Tibial nerve (tissue), 4 donors: ENCODE measurements around the gene PATE4. TPM values are rescaled to one million over a fixed set of nuclear protein-coding genes. Genes with fewer than 3 reads are reported as not detected.
A peak's percentile ranks its signal among the peaks of the same experiment; 100 is the strongest.

ENCODE experiments used
- DNase-seq, 2 donors: peaks; one replicate each; pipeline ENCODE4 v3.0.0-alpha.2; 2019; ENCODE audit warnings: low spot score in 2 of 2
- H3K27ac ChIP-seq, 4 donors: fragments of 200-600 bp; sonication (generic) in 3 of 4; one replicate each; pipeline ENCODE4 v1.5.1; 2017 to 2019; ENCODE audit warnings: mild to moderate bottlenecking in 1 of 4
- H3K27me3 ChIP-seq, 2 donors: fragments of 200-600 bp; sonication (generic) in 1 of 2; one replicate each; pipeline versions ENCODE4 v1.5.1 to v1.6.0; 2017 to 2019
- H3K36me3 ChIP-seq, 3 donors: fragments of 200-600 bp; sonication (generic); one replicate each; pipeline ENCODE4 v1.5.1; 2018 to 2019
- H3K4me1 ChIP-seq, 4 donors: fragments of 200-600 bp; sonication (generic) in 3 of 4; one replicate each; pipeline ENCODE4 v1.5.1; 2017 to 2019
- H3K4me3 ChIP-seq, 4 donors: fragments of 200-600 bp; sonication (generic) in 3 of 4; one replicate each; pipeline ENCODE4 v1.5.1; 2017 to 2019; ENCODE audit warnings: mild to moderate bottlenecking in 1 of 4, moderate library complexity in 1 of 4
- H3K9me3 ChIP-seq, 4 donors: fragments of 200-600 bp; sonication (generic) in 3 of 4; one replicate each; pipeline ENCODE4 v1.5.1; 2017 to 2019
- EP300 ChIP-seq, 2 donors: sonication (generic); formaldehyde crosslinking; IDR thresholded peaks; one replicate each; pipeline ENCODE4 v1.6.1; 2017; ENCODE audit warnings: antibody characterized with exemption in 2 of 2, mild to moderate bottlenecking in 1 of 2
- POLR2A ChIP-seq, 2 donors: fragments of 450-650 bp; IDR thresholded peaks; one replicate each; pipeline ENCODE4 v1.6.1; 2017; ENCODE audit warnings: antibody characterized with exemption in 2 of 2, mild to moderate bottlenecking in 2 of 2, moderate library complexity in 2 of 2
- WGBS, 2 donors: methylation state at CpG; one replicate each; pipeline ENCODE4 v1.1.5; 2018; 5-methylcytosine and 5-hydroxymethylcytosine counted together
- total RNA-seq, 4 donors: library from RNA; depleted of rRNA; stranded (reverse); fragments of >200 nt; gene quantifications; one replicate each; pipeline ENCODE4 v1.1.0, GENCODE V29; 2016
- TF ChIP-seq, protein P1 (sequence below), 5 experiments: fragments of 200-600 bp in 3 of 5; fragments of 450-650 bp in 2 of 5; sonication (generic) in 3 of 5; IDR thresholded peaks; one replicate each; pipeline ENCODE4 v1.5.1; 2016 to 2019; ENCODE audit warnings: antibody characterized with exemption in 5 of 5, mild to moderate bottlenecking in 3 of 5, moderate library complexity in 2 of 5

Gene PATE4
- total RNA-seq, 4 donors from 2014 or later = not detected

DNA sequence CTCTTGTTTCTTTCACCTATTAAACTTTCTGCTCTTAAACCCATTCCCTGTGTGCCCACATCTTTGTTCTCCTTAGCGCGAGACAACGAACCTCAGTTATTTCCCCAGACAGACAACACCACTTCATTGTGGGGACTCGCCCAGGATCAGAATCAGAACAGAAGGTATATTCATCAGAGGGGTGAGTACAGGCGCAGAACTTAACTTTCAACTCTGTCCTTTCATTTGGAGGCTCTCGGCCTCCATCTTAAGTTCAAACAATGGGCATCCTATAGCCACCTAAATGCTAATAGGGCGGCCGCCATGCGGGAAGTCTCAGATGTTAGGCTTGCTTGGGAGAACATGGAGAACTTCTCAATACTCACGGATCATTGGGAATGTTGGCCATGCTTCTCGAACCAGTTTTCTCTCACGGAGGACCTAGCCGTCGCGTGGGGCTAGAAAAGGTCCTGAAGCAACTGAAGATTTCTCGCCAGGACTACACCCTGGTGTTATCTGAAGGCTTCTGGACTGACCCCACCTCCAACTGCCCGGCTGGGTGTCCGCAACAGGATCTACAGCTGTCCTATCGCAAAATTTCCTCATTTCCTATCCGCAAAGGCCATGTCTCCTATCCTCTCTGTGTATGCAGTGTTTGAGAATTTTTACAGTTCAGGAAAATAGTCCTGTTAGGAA lies 40.9 kb downstream of the PATE4 start:
- 64 to 70% methylated on average over 20 of the region's 20 CpGs for WGBS, 2 donors
- H3K4me3 ChIP-seq = peak overlapping the region in 1 of 4 donors; percentile 11
- DNase-seq = no peak
- peaks cover 0 to 3% (median 0%) of the 10 kb centered on the region in 4 donors for H3K4me1 ChIP-seq
- no peak for TF ChIP-seq EP300 (IDR thresholded peaks at IDR 0.05)
- TF ChIP-seq POLR2A (IDR thresholded peaks at IDR 0.05) = no peak
- no peak overlapping the region for H3K27ac ChIP-seq
- no peaks in the 10 kb centered on the region for H3K27me3 ChIP-seq
- H3K9me3 ChIP-seq = no peaks in the 10 kb centered on the region
- no peaks in the 10 kb centered on the region for H3K36me3 ChIP-seq

DNA sequence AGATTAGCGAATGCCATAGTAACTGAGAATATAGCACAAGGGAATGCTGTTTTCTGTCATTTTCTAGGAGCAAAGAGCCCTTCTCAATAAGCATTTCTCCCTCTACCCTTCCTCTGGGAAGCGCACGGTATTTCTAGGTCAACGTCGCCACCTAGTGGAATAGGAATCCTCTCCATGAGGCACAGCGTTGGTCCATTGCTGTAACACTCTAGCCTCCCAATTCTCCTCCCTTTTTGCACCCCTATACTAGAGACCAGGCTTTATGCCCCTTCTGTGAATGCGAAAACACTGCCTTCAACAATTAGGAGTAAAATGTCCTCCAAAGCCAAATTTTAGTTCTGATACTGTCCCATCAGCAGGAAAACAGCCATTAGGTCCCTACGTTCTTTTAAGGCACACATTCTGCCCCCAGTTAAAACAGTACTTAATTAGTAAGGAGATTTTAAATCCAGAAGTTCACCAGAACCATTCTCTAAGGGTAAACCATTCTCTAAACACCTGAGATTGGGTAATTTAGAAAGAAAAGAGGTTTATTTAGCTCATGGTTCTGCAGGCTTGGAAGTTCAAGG lies 41.5 kb downstream of the PATE4 start:
- no peaks in the 10 kb centered on the region for H3K9me3 ChIP-seq
- no peaks in the 10 kb centered on the region for H3K36me3 ChIP-seq
- 9 to 10% methylated on average over 8 of the region's 8 CpGs for WGBS, 2 donors
- no peak overlapping the region for H3K27ac ChIP-seq
- DNase-seq = peak in 1 of 2 donors; percentile 69
- peak overlapping the region in 1 of 4 donors; percentile 11 for H3K4me3 ChIP-seq
- TF ChIP-seq, protein P1, sequence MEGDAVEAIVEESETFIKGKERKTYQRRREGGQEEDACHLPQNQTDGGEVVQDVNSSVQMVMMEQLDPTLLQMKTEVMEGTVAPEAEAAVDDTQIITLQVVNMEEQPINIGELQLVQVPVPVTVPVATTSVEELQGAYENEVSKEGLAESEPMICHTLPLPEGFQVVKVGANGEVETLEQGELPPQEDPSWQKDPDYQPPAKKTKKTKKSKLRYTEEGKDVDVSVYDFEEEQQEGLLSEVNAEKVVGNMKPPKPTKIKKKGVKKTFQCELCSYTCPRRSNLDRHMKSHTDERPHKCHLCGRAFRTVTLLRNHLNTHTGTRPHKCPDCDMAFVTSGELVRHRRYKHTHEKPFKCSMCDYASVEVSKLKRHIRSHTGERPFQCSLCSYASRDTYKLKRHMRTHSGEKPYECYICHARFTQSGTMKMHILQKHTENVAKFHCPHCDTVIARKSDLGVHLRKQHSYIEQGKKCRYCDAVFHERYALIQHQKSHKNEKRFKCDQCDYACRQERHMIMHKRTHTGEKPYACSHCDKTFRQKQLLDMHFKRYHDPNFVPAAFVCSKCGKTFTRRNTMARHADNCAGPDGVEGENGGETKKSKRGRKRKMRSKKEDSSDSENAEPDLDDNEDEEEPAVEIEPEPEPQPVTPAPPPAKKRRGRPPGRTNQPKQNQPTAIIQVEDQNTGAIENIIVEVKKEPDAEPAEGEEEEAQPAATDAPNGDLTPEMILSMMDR (IDR thresholded peaks at IDR 0.05) = peak; percentile 61 to 77 (median 65)
- no peak for TF ChIP-seq POLR2A (IDR thresholded peaks at IDR 0.05)
- no peak for TF ChIP-seq EP300 (IDR thresholded peaks at IDR 0.05)
- H3K4me1 ChIP-seq = peaks cover 0 to 3% (median 0%) of the 10 kb centered on the region in 4 donors
- no peaks in the 10 kb centered on the region for H3K27me3 ChIP-seq

DNA sequence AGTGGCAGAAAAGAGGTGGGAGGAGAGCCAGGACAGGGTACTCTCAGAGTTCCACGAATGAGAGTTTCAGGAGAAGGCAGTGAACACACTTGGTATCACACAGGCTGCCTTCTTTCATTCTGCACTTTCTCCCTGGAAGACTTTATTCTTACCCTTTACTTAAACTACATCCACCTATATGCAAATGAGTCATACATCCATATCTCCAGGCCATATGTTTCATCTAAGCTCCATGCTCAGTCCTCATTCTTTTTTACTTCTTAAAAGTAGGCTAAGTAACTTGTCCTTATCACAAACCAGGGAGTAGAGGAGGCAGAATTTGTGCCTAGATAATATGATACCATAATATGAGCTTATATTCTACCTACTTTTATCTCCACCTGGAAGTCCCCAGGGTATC lies 48.2 kb downstream of the PATE4 start:
- TF ChIP-seq EP300 (IDR thresholded peaks at IDR 0.05) (no peak), POLR2A (IDR thresholded peaks at IDR 0.05) (no peak)
- TF ChIP-seq, protein P1 (IDR thresholded peaks at IDR 0.05) = no peak

DNA sequence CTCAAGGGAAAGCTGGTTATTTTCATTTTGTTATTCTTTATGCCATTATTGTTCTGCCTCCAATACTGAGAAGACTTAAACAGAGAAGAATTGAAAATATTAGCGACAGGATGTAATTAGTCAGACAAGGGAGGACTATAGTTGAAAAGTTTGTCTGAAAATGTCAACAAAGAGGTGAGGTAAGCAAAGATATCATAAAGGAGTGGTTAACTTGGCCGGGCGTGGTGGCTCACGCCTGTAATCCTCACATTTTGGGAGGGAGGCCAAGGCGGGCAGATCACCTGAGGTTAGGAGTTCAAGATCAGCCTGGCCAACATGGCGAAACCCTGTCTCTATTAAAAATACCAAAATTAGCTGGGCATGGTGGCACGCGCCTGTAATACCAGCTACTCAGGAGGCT lies 50.3 kb downstream of the PATE4 start:
- TF ChIP-seq, protein P1 (IDR thresholded peaks at IDR 0.05) = no peak
- TF ChIP-seq EP300 (IDR thresholded peaks at IDR 0.05) (no peak), POLR2A (IDR thresholded peaks at IDR 0.05) (no peak)
- Histone ChIP-seq H3K9me3 (no peaks in the 10 kb centered on the region), H3K27me3 (no peaks in the 10 kb centered on the region), H3K4me3 (no peak overlapping the region), H3K27ac (no peak overlapping the region), H3K36me3 (no peaks in the 10 kb centered on the region), H3K4me1 (peaks cover 0 to 10% (median 3%) of the 10 kb centered on the region in 4 donors)
- DNase-seq = no peak
- WGBS, 2 donors = 76 to 77% methylated on average over 8 of the region's 8 CpGs

More for the DNA sequence above, 48.2 kb downstream of the PATE4 start:
- Histone ChIP-seq H3K4me3 (no peak overlapping the region), H3K4me1 (peaks cover 0 to 1% (median 0%) of the 10 kb centered on the region in 4 donors), H3K27ac (no peak overlapping the region), H3K9me3 (no peaks in the 10 kb centered on the region), H3K27me3 (no peaks in the 10 kb centered on the region), H3K36me3 (no peaks in the 10 kb centered on the region)
- 83 to 93% methylated on average over 1 of the region's 1 CpG for WGBS, 2 donors
- no peak for DNase-seq

DNA sequence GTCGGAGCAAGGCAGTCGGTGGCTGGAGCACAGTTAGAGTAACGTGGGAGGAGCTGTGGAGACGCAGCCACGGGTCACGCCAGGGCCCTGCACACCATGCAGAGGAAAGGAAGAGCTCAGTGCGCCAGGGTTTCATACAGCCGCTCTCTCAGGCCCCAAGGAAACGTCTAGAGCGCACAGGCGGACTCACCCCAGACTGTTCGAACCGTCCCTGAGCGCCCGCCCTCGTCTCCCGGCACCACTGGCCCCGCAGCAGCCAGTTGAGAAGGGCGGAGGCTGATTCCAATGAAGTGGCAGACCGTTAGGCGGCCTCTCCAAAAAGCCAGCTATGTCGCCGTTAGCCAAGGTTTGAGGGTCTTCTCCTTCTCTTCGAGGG lies 53.9 kb downstream of the PATE4 start:
- WGBS, 2 donors = 7 to 28% methylated on average over 22 to 24 of the region's 24 CpGs
- Histone ChIP-seq H3K27ac (peak overlapping the region; percentile 82 to 94 (median 90)), H3K27me3 (no peaks in the 10 kb centered on the region)

More for the DNA sequence above, 53.9 kb downstream of the PATE4 start:
- peak overlapping the region; percentile 67 to 86 (median 82) for H3K4me3 ChIP-seq
- peak in 1 of 2 donors; percentile 11 for DNase-seq
- TF ChIP-seq, protein P1 (IDR thresholded peaks at IDR 0.05) = no peak
- no peak for TF ChIP-seq POLR2A (IDR thresholded peaks at IDR 0.05)
- no peak for TF ChIP-seq EP300 (IDR thresholded peaks at IDR 0.05)
- no peaks in the 10 kb centered on the region for H3K9me3 ChIP-seq
- peaks cover 0 to 4% (median 0%) of the 10 kb centered on the region in 3 donors for H3K36me3 ChIP-seq
- H3K4me1 ChIP-seq = peaks cover 0 to 23% (median 5%) of the 10 kb centered on the region in 4 donors
